Pancreas (tissue), 10 donors: Measurements from ENCODE around the gene FECH. TPM values are rescaled to one million over a fixed set of nuclear protein-coding genes. Genes with fewer than 3 reads are reported as not detected.
"Not testable (repeated sequence)": the region's sequence is repeated elsewhere in the genome, so short reads cannot be mapped to it uniquely, and the experiment has no call there.

Source experiments
- ATAC-seq, 4 donors: fragments of 200-7000 bp; cut with Tn5 transposase; one replicate each; pipeline versions ENCODE4 v1.8.0 to v1.9.1; 2020; ENCODE audit warnings: mild to moderate bottlenecking in 4 of 4, moderate library complexity in 4 of 4
- DNase-seq, 6 donors: peaks; one replicate each; pipeline ENCODE4 v3.0.0-alpha.2; 2020
- FAIRE-seq: peaks from 2 replicates; lab custom pipeline; 2012; peaks lifted over from hg19 to GRCh38; lab: Jason Lieb, UNC
- H3K27ac ChIP-seq, 4 donors: fragments of 200-600 bp; sonication (generic); 1 replicate in 3 of 4; 2 replicates in 1 of 4; pipeline versions ENCODE4 v1.5.0 to v1.8.0; 2020
- H3K27me3 ChIP-seq, 4 donors: fragments of 200-600 bp; one replicate each; pipeline ENCODE4 v1.8.0; 2021
- H3K36me3 ChIP-seq, 3 donors: fragments of 200-600 bp; sonication (generic) in 1 of 3; one replicate each; pipeline versions ENCODE4 v1.5.0 to v1.8.0; 2020 to 2021
- H3K4me1 ChIP-seq, 3 donors: fragments of 200-600 bp; one replicate each; pipeline ENCODE4 v1.8.0; 2021
- H3K4me3 ChIP-seq, 4 donors: fragments of 200-600 bp; sonication (generic) in 2 of 4; one replicate each; pipeline versions ENCODE4 v1.5.0 to v1.8.0; 2020 to 2021
- H3K9me3 ChIP-seq, 4 donors: fragments of 200-600 bp; one replicate each; pipeline ENCODE4 v1.8.0; 2021
- CTCF ChIP-seq, 4 donors: fragments of 200-600 bp; sonication (generic) in 3 of 4; IDR thresholded peaks; one replicate each; pipeline versions ENCODE4 v1.5.0 to v1.8.0; 2021; ENCODE audit warnings: antibody characterized with exemption in 4 of 4
- WGBS, 2 donors: extraction: QIAGEN DNeasy Blood & Tissue Kit; methylation state at CpG; one replicate each; pipeline ENCODE4 v1.1.7; 2013; 5-methylcytosine and 5-hydroxymethylcytosine counted together
- intact Hi-C, 3 donors: fragments of 100-400 bp; cut with DNase I; formaldehyde crosslinking; loops; one replicate each; pipeline versions ENCODE4 v1.11.1 to v1.14.2; 2022
- polyA plus RNA-seq, 2 donors: library from polyadenylated mRNA; stranded (reverse); fragments of 200-250 nt; gene quantifications; one replicate each; pipeline ENCODE4 v1.2.3, GENCODE V29; 2013
- total RNA-seq, 6 donors: library from RNA; stranded (reverse); fragmentation: NEBNext Ultra II Directional in 4 of 6; extraction: Animal tissue kit (Norgen Biotek cat#: 25700) in 4 of 6; gene quantifications; one replicate each; pipeline versions ENCODE4 v1.2.1 to v1.2.4, GENCODE V29; 2021 to 2023
- donor health status: healthy with polysubstance abuse.
- donor health status: DM: no; HTN: no; CAD: no; lungs with moderate emphysema.
- donor health status: DM: no; HTN: no; CAD: no.
- donor health status: control.
- donor health status: control.
- donor health status: Bipolar disorder and iron deficiency.
- donor health status: DM: yes; HTN: yes; CAD: no.
- donor health status: DM: no; HTN: no; CAD: no.
- donor health status: DM: no; HTN: no; CAD: no.
- donor health status: DM: yes; HTN: yes; CAD: no.

FECH gene
- total and polyA plus RNA-seq, 8 donors = 3.4 to 14.6 (median 9.0) TPM

DNA sequence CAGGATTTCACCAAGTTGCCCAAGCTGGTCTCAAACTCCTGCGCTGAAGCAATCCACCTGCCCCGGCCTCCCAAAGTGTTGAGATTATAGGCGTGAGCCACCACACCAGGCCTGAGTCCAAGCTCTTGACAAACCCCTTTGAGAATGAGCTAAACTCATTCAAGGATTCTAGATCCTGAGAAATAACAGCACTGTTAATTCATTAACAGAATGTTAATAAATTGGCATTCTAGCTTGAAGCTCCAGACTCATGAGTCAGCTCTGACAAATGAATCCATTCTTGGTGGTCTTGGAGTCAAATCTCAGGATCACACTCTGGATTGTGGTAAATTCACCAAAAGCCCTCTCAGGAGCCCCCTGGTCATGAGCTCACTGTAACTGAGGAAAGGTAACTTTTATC lies 33.4 kb upstream of the FECH start:
- H3K36me3 ChIP-seq = peaks cover 0 to 11% (median 4%) of the 10 kb centered on the region in 3 donors
- ATAC-seq (no peak), DNase-seq (no peak), FAIRE-seq (no peak)
- no peak for TF ChIP-seq CTCF (IDR thresholded peaks at IDR 0.05)
- intact Hi-C loops = no loop called here
- 93 to 94% methylated on average over 3 of the region's 3 CpGs for WGBS, 2 donors
- H3K4me1 ChIP-seq = peaks cover 0 to 11% (median 8%) of the 10 kb centered on the region in 3 donors
- H3K27ac ChIP-seq = no peak overlapping the region
- H3K27me3 ChIP-seq = no peaks in the 10 kb centered on the region
- H3K9me3 ChIP-seq = no peaks in the 10 kb centered on the region
- H3K4me3 ChIP-seq = no peak overlapping the region

- Histone ChIP-seq H3K4me3 (no peak overlapping the region), H3K36me3 (peaks cover 0 to 20% (median 9%) of the 10 kb centered on the region in 3 donors), H3K27me3 (no peaks in the 10 kb centered on the region), H3K27ac (no peak overlapping the region), H3K9me3 (no peaks in the 10 kb centered on the region), H3K4me1 (peaks cover 0 to 11% (median 8%) of the 10 kb centered on the region in 3 donors)
- no peak for TF ChIP-seq CTCF (IDR thresholded peaks at IDR 0.05)
- ATAC-seq (no peak), FAIRE-seq (no peak), DNase-seq (no peak)
- 78 to 90% methylated on average over 3 of the region's 3 CpGs for WGBS, 2 donors
- intact Hi-C loops = no loop called here
Observed at GRCh38 chr18:57618910-57619309, 32.4 kb upstream of the FECH start.

- no peak for ATAC-seq
- 53 to 58% methylated on average over 1 of the region's 1 CpG for WGBS, 2 donors
- H3K36me3 ChIP-seq = peaks cover 3 to 82% (median 39%) of the 10 kb centered on the region in 3 donors
Observed at GRCh38 chr18:57603871-57604270, 17.4 kb upstream of the FECH start.

DNA sequence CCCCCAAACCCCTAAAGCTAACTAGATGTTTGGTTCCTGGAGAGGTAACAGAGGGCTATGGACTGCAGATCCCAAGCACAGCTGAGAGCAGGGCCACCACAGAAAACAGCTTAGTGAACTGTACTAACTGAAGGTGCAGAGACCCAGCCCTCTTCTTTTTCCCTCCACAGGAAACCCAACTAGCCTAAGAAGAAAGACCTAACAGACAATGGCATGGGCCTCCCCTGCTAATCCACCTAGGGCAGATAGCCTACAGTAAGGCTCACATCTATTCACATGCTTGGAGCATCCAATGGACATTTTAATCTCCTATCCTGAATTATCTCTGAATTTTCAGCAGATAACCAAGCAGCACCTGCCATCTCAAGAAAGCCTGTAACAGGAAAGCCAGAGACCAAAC lies 8.8 kb upstream of the FECH start:
- no peak overlapping the region for H3K4me3 ChIP-seq
- ATAC-seq (no peak), FAIRE-seq (no peak), DNase-seq (no peak)
- intact Hi-C loops = no loop called here
- H3K9me3 ChIP-seq = no peaks in the 10 kb centered on the region
- H3K4me1 ChIP-seq = no peaks in the 10 kb centered on the region
- H3K27me3 ChIP-seq = no peaks in the 10 kb centered on the region
- H3K36me3 ChIP-seq = peaks cover 0 to under 1% (median 0%) of the 10 kb centered on the region in 3 donors
- no peak overlapping the region for H3K27ac ChIP-seq
- no peak for TF ChIP-seq CTCF (IDR thresholded peaks at IDR 0.05)

More at GRCh38 chr18:57603871-57604270, 17.4 kb upstream of the FECH start:
- H3K4me3 ChIP-seq = no peak overlapping the region
- H3K27me3 ChIP-seq = no peaks in the 10 kb centered on the region
- DNase-seq = no peak
- H3K9me3 ChIP-seq = no peaks in the 10 kb centered on the region
- no peaks in the 10 kb centered on the region for H3K4me1 ChIP-seq
- no peak for TF ChIP-seq CTCF (IDR thresholded peaks at IDR 0.05)
- H3K27ac ChIP-seq = no peak overlapping the region
- no peak for FAIRE-seq
- intact Hi-C loops = no loop called here

DNA sequence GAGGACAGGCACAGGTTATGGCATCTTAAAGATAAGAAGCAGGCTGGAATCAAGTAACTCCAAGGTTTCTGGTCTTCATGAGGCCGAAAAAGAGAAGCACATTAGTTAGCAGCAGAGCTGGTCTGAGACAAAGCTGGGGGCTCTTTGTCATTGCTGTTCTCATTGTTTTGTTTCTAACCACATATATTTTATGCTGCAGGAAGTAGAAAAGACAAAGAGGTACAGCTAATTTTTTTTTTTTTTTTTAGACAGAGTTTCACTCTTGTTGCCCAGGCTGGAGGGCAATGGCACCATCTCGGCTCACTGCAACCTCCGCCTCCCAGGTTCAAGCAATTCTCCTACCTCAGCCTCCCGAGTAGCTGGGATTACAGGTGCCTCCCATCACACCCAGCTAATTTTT lies 6.2 kb upstream of the FECH start:
- DNase-seq, intact Hi-C loops: not testable (repeated sequence)

More for the DNA sequence above, 6.2 kb upstream of the FECH start:
- H3K9me3 ChIP-seq, H3K27me3 ChIP-seq, H3K36me3 ChIP-seq, H3K27ac ChIP-seq, H3K4me3 ChIP-seq, ATAC-seq, H3K4me1 ChIP-seq, FAIRE-seq: not testable (repeated sequence)
- WGBS, 2 donors = 90% methylated on average over 4 of the region's 4 CpGs
